Measurements from ENCODE around the gene IFITM5.

DNA sequence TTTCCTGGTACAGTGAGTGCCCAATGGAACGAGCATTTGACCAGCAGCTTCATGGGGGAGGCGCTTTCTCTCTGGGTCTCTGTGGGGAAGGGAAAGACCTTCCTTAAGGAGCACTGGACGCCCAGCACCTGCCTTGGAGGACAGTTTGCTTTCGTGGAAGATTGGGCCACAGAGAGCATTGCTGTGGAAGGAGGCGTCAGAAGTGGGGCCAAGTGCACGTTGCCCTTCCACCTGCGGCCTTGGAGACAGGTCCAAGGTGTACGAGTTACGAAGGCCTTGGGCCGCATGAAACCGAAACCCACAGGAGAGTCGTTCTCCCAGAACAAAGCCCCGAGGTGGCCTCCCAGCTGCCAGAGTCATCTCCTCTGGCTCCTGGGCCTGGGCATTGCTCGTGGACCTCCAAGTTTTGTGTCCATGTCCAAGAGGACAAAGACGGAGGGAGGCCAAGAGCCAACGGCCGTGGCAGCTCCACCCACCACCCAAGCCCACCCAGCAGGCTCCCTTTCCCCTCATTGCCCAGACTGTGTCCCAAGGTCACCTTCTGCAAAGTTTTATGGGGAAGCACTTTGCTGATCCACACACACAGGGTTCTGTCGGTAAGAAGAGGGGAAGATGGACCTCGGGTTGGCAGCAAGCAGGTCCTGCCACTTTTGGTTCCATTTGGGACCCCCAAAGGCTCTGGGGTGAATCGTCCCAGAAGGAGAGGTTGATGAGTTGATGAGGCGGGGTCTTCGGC, 27.0 kb downstream of the IFITM5 start:
- TF ChIP-seq, protein P1, sequence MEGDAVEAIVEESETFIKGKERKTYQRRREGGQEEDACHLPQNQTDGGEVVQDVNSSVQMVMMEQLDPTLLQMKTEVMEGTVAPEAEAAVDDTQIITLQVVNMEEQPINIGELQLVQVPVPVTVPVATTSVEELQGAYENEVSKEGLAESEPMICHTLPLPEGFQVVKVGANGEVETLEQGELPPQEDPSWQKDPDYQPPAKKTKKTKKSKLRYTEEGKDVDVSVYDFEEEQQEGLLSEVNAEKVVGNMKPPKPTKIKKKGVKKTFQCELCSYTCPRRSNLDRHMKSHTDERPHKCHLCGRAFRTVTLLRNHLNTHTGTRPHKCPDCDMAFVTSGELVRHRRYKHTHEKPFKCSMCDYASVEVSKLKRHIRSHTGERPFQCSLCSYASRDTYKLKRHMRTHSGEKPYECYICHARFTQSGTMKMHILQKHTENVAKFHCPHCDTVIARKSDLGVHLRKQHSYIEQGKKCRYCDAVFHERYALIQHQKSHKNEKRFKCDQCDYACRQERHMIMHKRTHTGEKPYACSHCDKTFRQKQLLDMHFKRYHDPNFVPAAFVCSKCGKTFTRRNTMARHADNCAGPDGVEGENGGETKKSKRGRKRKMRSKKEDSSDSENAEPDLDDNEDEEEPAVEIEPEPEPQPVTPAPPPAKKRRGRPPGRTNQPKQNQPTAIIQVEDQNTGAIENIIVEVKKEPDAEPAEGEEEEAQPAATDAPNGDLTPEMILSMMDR (conservative IDR thresholded peaks at IDR 0.05; ENCODE audit: low read depth, low read length), result no peak
- TF ChIP-seq, protein P2, sequence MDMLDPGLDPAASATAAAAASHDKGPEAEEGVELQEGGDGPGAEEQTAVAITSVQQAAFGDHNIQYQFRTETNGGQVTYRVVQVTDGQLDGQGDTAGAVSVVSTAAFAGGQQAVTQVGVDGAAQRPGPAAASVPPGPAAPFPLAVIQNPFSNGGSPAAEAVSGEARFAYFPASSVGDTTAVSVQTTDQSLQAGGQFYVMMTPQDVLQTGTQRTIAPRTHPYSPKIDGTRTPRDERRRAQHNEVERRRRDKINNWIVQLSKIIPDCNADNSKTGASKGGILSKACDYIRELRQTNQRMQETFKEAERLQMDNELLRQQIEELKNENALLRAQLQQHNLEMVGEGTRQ (IDR thresholded peaks at IDR 0.05; ENCODE audit: low read depth, low read length), result no peak
- no peak for TF ChIP-seq POLR2A (IDR thresholded peaks at IDR 0.05; ENCODE audit: low read depth, low read length)
- no peak for TF ChIP-seq CEBPB (IDR thresholded peaks at IDR 0.05; ENCODE audit: low read depth, low read length)
- TF ChIP-seq SMC3 (IDR thresholded peaks at IDR 0.05; ENCODE audit: low read depth, low read length), result no peak
- no peak for TF ChIP-seq RAD21 (IDR thresholded peaks at IDR 0.05; ENCODE audit: low read length)
- no peak for TF ChIP-seq RCOR1 (IDR thresholded peaks at IDR 0.05; ENCODE audit: insufficient replicate concordance, low read length)
- no peak for TF ChIP-seq MAFK (IDR thresholded peaks at IDR 0.05; ENCODE audit: low read depth, low read length)
- TF ChIP-seq MXI1 (IDR thresholded peaks at IDR 0.05; ENCODE audit: borderline replicate concordance, low read depth, low read length), result no peak
- TF ChIP-seq BHLHE40 (IDR thresholded peaks at IDR 0.05; ENCODE audit: low read depth, low read length), result no peak
